HG02870 (cell line): ENCODE data around the gene XPR1.

Source experiments
- ATAC-seq: cut with Tn5 transposase; IDR thresholded peaks from one replicate; pipeline ENCODE4 v1.9.1; 2021; ENCODE audit warnings: mild to moderate bottlenecking, moderate library complexity; ENCODE audit not compliant: unreplicated experiment

XPR1 gene

DNA sequence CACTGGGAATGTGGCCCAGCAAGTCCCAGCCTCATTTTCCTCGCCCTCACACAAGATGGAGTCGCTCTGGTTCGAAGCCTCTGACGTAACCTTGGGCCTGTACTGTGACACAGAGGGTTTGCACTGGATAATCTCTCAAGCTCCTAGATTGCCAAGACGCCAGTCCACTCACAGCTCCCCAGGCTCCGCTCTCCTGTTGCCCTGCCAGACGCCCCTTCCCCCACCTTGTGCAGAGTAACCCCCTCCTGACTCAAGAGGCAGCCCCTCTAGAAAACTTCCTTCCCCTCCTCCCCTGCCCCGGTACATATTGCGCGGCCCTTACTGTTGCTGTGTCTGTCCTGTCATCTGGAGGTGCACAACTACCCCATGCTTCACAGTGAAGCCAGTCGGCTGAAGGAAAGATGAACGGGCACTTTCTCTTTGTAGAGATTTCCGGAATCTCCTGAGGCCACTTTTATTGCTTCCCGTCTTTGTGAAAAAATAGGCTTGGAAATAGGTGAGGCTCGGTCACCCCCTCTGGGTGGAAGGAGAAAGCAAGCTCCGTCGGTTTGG is 279.9 kb downstream of the XPR1 start:
- ATAC-seq: no peak

DNA sequence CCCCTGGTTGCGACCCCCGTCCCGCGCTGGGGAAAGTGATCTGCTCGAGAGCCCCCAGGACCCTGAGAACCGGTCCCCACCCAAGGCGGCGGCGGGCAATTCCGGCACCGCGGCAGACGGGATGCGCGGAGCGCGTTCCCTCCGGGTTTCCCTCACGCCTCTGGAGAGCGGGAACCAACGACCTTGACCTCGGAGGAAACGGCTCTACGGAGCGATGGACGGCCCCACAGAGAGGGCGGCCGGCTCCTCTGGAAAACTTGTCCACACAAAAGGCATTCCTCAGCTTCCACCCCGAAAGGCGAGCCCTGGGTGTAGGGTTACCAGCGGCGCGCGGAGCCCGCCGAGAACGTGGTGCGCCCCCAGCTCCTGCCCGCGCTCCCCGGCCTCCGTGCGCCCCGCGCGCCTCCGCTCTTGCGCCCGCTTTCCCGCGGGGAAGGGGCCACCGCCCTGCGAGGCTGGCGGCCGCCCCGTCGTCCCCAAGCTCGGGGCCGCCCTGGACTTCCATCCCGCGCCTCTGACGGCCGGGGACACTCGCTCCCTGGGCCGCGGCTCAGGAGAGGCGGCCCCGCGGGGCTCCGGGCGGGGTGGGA is 280.5 kb downstream of the XPR1 start:
- ATAC-seq: no peak

DNA sequence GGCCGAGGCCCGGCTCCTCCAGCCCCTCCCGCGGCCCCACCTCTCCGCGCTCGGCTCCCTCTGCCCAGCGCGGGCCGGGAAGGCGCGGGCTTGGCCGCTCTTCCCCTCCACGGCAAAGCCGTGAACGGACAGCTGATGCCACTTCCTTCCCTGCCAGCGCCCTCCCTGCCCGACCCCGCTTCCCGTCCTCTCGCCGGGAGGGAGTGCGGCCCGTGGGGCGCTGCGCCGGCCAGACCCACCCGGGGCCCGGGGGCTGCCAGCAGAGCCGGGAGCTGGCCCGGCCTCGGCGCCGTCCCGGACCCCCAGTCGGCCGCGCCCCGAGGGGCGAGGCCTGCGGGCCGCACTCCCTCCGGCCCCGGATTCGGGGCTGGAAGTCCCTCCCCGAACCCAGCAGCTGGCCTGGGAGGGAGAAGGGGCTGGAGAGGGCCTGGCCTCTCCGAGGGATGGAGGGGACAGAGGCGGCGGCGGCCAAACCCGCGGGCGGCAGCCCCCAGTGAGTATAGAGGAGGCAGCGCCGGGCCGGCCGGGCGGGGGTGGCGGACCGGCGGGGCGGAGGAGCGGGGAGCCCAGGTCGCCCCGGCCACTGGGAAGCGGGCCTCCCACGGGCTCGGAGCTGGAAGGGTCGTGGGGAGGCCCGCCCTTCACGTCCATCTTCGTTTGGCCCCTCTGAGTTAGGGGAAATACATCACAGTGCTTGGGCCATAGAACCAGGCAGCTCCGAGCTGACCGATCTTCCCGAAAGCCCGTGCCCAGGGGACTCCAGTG is 281.2 kb downstream of the XPR1 start, which contains the start of gene KIAA1614:
KIAA1614 (plus strand) TSS at position 97 of the 765 bp plus-strand sequence; CDS start at position 444, 347 bp downstream.
- ATAC-seq: no peak

DNA sequence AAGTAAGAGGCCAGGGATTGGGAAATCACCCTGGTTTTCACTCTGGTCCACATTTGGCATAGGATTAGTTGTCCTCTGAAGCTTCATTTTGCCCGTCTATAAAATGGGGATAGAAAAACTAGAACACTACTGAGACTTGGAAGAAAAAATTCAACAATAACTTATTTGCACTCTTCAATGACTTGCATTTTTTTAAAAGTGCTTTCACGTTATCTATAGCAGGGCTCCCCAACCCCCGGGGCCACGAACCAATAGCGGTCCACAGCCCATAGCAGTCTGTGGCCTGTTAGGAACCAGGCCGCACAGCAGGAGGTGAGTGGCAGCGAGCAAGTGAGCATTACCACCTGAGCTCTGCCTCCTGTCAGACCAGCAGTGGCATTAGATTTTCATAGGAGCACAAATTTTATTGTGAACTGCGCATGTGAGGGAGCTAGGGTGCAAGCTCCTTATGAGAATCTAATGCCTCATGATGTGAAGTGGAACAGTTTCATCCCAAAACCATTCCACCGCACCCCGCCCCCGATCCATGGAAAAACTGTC is 283.7 kb downstream of the XPR1 start:
- ATAC-seq: no peak

DNA sequence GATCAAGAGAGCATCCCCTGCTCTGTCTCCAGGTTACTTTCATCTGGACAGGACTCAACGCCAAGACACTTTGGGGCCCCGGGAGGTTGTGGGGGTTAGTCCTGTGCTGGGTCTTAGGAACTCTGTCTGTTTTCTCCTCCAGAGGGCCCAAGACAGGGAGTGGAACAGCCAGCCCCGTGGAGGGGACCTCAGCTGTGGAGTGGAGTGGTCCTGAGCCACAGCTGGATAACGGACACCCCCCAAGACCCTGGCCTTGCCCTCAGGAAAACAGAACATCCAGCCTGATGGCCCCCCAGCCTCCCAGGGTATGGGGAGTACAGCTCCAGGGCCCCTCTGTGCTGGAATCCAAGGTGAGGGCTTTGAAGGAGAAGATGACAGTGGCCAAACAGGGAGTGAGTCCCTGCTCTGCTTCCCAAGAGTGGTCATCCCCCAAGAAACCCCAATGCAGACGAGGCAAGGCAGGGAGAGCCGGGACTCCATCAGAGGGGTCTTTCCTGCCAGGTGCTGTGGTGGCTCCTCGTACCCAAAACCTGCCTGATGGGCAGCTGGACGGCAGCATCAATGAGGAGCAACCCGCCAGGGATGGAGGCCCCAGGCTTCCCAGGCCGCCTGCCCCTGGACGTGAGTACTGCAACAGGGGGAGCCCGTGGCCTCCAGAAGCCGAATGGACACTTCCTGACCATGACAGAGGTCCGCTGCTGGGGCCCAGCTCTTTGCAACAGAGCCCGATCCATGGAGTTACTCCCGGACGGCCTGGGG is 284.4 kb downstream of the XPR1 start:
- ATAC-seq: no peak

DNA sequence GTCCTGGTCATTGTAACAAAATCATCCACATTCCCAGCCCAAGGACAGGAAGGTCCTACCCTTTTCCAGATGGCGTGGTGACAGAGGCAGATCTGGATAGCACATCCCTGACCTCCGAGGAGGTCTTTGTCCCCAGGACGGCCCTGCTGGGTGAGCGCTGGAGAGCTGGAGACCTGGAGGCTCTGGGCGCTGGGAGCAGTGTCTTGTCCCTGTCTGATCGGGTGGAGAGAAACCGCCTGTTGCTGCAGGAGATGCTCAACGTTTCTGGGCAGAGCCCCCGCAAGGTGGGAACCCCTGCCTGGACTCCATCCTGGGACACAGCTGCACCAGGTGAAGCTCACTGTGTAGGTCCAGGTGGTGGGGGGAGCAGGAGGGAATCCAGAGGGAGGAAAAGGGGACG is 284.9 kb downstream of the XPR1 start:
- ATAC-seq: no peak

DNA sequence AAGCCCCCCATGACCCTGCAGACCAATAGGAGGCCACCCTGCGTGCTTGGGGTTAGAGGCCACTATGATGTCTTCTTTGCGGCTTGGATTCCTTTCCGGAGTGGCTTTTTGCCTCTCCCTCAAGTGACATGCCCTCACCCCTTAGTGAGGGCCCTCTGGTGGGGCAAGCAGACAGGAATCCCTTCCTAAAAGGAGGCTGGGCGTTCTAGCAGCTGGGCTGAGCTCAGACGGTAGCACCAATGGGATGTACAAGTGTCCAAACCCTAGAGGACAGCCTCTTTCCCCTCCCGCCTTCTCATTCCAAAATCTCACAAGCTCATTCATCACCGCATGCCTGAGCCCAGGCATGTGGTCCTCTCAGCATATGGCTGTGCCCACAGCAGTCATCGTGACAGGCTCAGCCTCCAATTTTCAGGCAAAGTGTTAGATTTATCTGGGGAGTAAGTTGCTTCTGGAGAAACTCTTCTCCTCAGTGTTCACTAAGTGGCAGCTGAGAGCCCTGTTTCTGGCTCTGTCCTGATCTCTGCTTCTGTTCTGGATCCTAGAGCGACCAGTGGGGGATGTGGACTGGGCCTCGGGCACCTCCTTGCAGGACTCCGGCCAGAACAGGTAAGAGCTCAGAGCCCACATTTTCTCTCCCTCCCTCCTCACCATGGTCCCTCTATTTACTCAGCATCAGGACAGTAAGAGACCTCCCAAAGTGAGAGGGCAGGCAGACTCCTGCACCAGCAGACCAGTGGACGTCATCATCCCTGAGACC is 285.7 kb downstream of the XPR1 start:
- ATAC-seq: no peak

DNA sequence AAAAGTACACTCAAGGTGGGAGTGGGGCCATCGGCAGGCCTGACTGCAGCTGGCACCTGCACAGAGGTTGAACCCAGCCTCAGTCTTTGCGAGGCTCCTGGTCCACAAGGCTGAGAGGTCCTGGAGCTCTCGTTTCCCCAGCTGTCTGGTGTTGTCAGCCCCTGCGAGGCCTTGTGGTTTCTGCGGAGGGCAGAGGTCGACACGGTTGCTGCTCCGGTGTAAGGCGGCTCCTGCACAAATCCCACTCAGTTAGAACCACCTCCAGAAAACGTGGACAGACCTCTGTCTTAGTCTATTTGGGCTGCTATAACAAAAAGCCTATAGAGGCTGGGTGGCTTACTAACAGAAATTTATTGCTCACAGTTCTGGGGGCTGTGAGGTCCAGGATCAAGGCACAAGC is 286.7 kb downstream of the XPR1 start:
- ATAC-seq: no peak

DNA sequence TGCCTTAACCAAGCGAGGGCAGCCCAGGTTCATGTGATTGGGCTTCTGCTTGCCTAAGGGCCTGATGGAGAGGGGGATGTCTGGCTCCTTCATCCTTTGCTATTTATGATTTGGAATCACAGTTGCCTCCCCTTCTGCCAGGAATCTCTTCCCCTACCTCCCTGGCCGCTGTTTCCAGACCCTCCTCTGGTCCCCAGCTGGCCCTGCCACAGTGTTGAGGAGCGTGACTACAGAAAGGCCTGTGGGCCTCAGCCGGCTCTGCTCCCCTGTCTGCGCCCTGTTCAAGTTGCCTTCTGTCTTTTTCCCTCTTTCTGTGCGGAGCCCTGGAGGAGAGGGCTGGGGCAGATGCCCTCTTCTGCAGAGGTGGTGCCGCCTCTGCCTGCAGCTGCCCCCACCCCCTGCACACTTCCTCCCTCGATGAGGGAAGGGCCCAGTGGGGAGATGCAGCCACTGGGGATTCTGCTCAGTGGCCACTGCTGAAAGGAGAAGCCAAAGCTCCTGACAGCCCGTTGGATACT is 287.4 kb downstream of the XPR1 start:
- ATAC-seq: no peak

DNA sequence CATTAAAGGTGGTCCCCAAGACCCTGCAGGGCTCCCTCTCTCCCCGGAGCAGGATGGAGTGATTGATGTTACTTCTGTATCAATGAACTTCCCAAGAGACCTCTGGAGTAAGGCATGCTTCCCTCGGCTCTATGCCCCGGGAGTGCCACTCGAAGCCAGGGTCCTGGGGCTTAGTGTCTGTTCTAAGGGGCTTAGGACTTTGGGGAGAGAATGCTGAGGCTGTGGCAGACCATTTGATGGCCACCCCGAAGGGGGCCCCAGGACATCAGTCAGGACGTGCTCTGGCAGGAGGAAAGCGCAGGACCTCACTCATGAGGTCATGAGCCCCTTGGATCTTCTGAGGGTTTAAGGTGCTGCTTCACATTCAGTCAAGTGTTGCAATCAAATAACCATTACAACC is 288.4 kb downstream of the XPR1 start:
- ATAC-seq: no peak

DNA sequence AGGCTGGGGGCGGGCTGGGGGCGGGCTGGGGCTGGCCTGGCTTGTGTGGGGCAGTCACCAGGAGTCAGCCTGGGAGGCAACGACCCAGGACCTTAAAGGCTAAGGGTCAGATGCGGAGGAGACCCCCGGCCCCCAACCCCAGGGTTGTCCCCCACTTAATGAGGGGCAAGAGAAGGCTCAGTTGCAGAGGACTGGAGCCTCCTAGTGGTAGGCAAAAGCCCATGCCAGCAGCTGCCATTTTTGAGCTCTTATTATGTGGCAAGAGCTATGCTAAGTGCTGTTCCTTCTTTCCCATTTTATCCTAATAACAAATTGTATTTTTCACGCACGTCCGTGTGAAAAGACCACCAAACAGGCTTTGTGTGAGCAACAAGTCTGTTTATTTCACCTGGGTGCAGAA is 288.9 kb downstream of the XPR1 start:
- no peak for ATAC-seq

DNA sequence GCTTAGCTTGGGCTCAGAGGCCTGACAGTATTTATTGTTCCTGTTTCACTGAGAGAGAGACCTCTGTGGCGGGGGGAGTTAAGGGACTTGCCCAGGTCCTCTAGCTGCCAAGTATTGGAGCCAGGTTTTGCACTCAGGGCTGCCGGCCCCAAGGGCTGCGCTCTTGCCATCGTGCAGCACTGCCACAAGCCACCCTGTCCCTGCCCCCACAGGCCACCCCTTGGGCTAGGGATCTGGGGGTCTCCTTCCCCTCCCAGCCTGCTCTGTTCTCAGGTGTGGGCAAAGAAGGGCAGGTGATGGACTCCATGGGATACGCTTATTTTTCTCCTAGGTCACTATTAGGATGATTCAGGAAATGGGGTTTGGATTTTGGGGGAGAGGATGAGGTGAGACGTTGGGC is 289.6 kb downstream of the XPR1 start:
- no peak for ATAC-seq

DNA sequence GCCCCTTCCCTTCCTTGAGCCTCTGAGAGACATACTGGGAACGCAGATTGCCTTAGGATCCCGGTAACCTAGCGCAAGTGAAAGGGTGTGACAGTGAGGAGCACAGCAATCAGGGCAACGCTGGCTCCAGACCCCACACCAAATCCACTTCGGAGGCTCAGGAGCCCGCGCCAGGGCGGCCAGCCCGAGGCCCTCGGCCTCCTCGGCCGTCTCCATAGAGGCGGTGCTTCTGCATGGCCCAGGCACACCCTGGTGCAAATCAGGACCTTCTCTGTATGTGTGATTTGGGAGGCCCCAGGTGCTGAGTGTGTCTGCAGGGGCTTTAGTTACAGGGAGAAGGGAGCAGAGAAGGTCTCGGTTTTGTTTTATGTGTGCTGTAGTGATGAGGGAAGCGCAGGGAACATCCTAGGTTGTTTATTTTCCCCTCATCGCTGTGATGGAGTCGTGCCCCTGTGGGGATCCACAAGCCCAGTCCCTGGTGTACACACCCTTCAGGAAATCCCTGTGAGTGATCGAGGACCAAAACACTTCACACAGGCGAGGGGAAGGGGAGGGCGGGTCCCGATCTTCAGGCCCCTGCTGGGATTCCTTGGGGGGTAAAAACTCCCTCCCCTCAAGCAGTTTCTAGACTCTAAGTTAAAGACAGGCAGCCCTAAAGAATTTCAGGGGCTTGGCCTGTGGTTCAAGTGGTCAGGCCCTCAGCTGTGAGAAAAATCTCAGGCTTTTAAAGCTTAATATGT is 290.2 kb downstream of the XPR1 start:
- ATAC-seq: no peak

DNA sequence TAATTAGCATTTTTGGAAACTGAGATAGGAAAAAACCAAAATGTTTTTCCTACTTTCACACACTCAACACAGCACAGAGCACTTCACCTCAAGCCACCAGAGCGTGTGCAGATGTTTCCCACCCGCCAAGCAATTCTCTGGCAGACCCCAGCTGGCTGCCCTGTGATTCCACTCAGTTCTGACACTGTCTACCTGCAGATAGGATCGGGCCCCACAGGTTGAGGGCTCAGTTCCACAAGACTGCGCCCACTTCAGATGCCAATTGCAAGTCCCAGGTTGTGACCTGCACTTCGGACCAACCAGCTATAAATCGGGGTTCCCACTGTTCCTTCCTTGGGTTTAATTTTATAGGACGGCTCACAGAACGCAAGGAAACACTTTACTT is 290.8 kb downstream of the XPR1 start:
- no peak for ATAC-seq

DNA sequence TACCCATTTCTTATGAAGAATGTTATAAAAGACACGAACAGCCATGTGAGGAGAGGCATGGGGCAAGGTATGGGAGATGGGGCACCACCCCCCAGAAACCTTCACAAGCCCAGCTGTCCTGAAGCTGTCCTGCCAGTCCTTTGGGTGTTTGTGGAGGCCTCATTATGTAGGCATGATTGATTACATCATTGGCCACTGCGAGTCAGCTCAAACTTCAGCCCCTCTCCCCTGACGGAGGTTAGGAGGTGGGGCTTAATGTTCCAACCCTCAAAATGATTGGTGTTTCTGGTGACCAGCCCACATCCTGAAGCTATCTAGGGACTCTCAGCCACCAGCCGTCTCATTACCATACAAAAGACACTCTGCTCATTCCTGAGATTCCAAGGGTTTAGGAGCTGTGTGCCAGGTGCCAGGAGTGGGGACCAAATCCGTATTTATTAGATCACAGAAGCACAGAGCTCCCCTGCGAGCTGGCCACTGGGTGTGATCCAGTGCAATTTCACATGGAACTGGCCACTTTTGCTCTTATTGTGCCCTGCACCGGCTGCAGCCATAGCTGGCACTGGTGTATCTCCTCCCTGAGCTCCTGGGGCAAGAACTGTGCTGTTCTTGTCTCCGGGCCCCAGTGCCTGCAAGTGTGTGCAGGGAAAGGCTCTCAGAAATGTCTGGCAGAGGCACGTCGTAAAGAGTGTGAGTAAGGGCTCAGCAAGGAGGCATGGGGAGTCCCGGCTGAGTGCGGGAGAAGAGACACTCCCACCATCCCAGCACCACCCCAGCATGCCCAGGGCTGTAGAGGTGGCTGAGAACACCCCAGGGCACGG is 291.4 kb downstream of the XPR1 start:
- ATAC-seq: no peak

DNA sequence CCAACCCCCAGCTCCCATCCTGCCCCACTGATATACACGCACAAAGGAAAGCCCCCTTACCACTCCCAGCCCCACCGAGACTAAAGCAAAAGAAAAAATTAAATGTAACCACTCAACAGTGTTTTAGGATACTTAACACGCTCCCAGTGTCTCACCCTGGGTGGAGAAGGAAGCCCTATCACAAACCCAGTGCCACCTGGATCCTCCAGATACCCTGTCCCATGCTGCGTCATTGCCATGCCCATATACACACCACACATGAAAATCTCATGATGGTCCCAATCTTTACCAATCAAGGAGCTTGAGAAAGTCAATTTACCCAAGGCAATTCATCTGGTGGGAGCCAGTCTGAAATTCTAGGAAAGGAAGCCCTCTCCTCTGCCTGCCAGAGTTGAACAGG is 292.1 kb downstream of the XPR1 start:
- no peak for ATAC-seq

DNA sequence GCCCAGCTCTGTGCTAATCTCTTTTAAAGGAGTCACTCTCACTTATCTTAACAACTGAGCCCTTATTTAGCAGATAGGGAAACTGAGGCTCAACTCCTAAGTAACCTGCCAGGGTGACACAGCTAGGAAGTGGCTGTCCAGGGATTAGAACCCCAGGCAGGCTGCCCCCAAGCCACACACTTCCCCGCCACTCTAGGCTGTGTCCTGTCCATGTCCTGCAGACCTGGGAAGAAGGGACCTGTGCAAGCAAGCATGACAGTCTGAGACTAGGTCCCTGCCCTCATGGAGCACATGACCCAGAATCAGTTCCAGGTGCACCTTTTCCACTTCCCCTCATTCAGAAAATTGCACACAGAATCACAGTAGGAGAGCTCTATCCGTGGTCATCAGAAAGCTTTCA is 293.1 kb downstream of the XPR1 start:
- no peak for ATAC-seq

DNA sequence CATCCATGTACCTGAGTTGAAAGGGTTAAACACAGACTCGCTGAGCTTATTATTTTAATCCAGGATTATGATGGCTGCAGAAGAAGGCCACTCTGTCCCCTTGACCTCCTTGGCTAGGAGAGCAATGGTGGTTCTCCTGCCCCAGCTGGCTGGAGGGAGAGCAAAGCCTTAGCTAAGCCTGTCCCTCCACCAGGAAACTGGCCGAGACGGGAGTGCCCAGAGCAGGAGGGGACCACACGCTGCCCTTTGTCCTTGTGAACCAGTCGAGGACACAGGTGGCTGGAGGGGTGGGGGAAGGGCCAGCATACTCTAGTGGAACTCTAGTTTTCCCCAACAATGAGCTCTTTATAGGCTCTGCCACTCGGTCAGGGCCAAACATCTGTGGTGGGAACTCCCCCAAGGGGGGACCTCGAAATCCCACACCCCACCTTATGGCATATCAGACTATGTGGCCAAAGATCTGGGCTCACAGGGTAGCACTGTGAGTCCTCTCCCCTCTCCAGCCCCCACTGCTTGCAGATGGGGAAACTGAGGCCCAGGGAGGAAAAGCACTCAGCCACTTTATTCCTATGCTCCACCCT is 293.7 kb downstream of the XPR1 start:
- ATAC-seq: no peak
